ENCODE measurements around the gene DSG3.

GRCh38 chr18:31420524-31420923 lies 27.0 kb upstream of the DSG3 start:
- TF ChIP-seq L3MBTL2 (conservative IDR thresholded peaks at IDR 0.05) (no peak), FOXM1 (IDR thresholded peaks at IDR 0.05; ENCODE audit: borderline replicate concordance) (no peak), TARDBP (IDR thresholded peaks at IDR 0.05) (no peak), SP1 (IDR thresholded peaks at IDR 0.05) (no peak), ELF4 (IDR thresholded peaks at IDR 0.05) (no peak), SUZ12 (IDR thresholded peaks at IDR 0.05) (no peak)
